ENCODE data around the gene SPATS2L. TPM values are rescaled to one million over a fixed set of nuclear protein-coding genes. Genes with fewer than 3 reads are reported as not detected.

Gene SPATS2L
- total RNA-seq, 1 donor from 2014 or later: 144 TPM

DNA sequence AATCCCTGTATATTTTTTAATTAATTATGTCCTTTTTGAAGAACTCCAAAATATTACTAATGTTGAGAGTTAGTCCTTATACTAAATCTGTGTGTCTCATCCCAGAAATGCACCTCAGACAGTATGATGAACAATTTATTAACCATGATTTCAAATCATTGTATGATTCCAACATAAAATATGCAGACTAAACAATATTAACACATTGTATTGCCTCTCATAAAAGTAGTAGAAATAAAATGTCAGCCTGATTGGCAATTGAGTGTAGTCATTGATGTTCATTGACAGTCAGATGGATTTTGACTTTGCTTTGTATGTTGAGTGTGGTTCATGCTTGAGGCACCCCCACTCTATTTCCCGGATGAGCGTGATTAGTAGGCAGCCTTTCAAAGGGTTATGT, 145.9 kb downstream of the SPATS2L start:
- DNase-seq (ENCODE audit: low spot score): no peak
- intact Hi-C loops (cut with DNase I): no loop called here

DNA sequence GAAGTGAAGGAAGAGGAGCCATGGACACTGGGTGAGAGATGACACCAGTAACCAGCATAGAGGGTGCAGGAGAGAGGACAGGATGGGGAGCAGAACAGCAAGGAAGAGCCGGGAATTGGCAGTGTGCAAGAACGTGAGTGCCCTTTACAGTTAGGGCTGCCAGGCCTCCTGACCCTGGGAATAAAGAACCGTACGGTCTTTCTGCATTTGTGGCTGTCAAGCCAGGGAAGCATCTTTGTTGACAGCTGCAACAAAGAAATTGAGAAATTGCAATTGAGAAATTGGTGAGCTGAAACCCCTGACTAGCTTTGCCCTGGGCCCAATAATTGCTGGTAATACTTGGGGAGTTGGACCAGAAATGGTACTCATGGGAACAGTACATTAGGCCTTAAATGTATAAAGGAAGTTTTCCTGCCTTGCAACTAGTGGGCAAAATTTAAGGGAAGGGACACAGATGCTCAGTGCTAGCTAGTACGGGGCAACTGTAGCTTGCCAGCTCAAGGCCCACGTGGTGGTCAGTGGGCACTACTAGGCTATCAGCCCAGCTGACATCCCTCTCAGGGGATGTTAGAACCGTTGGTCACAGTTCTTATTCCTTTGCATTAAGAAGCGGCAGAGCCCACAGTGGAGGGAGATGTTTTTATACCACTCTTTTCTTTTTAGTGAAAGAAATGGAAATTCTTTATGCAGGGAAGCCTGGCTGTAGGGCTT, 146.8 kb downstream of the SPATS2L start:
- intact Hi-C loops (cut with DNase I): no loop called here
- no peak for DNase-seq (ENCODE audit: low spot score)

DNA sequence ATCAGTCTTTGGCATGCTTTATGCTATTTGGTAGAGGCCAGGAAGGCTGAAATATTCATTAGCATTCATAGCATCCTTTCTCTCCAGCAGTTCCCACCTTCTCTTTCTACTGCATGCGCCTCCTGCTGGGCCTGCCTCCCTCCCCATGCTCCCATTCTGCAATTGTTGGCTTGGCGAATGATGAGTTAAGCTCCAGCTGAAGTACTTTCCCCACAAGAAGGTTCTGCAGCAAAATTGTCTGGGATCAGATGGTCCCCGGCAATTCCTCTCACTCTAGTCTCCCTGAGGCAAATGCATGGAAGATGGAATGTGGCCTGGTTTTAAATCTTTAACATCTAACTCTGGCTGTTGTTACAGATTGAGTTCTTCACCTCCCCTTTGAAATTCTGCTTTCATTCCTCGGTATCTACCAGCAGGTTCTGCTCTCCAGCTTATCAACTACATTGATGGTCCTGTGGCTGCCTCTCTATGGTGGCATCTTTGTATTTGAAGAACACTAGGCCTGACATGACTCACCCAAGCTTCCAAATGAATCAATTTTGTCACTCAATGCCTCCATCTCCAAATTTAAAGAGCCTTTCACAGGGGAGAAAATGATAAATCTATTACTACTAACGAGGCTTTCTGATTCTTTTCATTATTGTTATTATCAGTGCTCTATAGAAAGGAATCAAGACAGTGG, 147.5 kb downstream of the SPATS2L start:
- no peak for DNase-seq (ENCODE audit: low spot score)
- intact Hi-C loops (cut with DNase I): no loop called here

DNA sequence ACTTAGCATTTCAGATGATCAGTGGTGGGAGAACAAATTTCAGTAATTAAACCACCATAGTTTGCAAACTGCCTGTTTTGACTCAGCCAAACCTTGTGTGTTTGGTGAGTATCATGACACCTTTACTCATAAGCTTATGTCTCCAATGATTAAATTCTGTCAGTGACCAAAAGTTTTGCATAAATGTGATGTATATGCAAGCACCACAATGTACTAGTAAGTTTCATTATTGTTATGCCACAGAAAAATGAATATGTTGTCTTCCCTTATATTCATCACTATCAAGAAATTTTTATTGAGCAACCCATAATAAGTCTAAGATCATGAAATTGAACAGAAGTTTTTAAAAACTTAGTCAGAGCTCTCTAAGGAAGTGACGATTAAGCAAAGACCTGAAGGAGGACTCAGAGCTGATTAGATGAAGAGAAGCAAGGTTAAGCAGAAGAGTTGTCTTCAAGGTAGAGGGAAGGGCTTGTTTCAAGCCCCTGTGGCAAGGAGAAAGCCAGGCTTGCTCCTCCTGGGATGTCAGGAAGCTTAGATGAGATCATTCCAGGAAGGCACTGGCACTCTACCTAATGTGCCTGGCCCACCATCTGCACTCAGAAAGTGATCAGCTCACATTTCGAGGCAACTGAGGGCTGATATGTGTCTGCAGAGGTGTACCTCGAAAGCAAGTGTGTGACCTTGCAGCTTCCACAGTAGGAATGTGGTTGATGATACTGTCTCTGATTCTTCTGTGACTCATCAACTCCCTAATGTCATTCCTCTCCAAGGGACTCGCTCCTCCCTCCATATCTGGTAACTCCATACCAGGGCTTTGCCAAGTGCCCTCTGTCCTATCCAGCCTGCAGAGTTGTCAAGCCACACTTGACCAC, 148.7 kb downstream of the SPATS2L start:
- DNase-seq (ENCODE audit: low spot score): no peak
- intact Hi-C loops (cut with DNase I): loop anchor here (5.0 kb wide), 1 partner anchor 148 kb away; the partner anchor contains the start of gene SPATS2L

DNA sequence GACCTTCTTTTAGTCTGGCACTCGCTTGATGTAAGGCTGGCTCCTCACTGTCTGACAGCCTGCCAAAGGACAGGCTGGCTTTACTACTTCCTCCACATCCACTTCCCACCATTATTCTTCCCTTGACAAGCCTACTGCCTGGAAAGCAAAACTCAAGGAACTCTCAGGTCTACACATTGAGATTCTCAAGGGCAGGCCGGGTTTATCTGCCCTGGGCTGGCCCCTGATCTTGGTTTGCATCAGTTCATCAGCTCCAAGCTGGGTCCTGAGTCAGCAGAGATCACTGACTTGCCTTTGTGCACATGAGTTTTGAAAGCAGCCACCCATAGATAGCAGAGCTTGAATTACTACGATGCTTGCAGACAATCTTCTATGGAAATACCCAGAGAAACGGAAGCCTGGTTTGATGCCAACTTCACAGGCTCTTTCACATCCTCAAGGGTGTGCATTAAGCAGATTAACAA, 149.5 kb downstream of the SPATS2L start:
- intact Hi-C loops (cut with DNase I): loop anchor here (5.0 kb wide), 1 partner anchor 149 kb away; the partner anchor contains the start of gene SPATS2L

DNA sequence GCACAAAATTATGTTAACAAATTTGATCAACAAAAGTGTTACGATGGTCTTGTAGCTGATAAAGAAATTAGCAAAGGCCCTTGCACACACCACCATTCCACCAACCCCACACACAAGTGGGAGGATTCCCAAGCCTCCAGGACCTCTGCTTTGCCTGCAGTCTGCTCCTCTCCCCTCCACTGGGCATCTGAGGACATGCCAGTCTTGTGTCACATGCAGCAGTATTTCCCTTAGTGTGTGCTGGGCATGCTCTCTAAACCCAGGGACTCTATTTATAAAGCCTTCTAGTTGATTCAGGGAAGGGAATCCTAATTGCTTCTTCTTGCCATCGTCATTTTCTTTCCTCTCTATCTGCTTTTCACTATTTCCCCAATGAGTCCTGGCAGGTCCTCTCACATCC, 150.1 kb downstream of the SPATS2L start:
- intact Hi-C loops (cut with DNase I): loop anchor here (5.0 kb wide), 1 partner anchor 149 kb away; the partner anchor contains the start of gene SPATS2L

More for the DNA sequence above, 149.5 kb downstream of the SPATS2L start:
- DNase-seq (ENCODE audit: low spot score): no peak

DNA sequence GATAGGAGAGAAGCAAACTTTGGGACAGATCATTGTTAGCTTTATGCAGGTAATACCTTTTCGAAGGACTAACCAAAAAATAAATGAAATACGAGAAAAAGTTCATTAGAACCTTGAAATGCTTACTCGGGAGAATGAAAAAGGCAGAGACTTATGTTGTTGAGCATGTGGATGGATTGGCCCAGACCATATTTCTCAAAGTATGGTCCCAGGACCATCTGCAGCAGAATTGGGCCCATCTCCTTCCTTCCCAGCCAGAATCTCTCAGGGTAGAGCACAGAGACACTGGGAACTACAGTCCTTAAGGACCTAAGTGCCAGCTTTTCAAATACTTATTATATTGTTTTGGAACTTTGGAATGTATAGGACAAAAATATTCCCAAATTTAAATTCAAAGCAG, 152.6 kb downstream of the SPATS2L start:
- intact Hi-C loops (cut with DNase I): loop anchor here (5.0 kb wide), 1 partner anchor 152 kb away; the partner anchor contains the start of gene SPATS2L
- no peak for DNase-seq (ENCODE audit: low spot score)

More for the DNA sequence above, 150.1 kb downstream of the SPATS2L start:
- no peak for DNase-seq (ENCODE audit: low spot score)

DNA sequence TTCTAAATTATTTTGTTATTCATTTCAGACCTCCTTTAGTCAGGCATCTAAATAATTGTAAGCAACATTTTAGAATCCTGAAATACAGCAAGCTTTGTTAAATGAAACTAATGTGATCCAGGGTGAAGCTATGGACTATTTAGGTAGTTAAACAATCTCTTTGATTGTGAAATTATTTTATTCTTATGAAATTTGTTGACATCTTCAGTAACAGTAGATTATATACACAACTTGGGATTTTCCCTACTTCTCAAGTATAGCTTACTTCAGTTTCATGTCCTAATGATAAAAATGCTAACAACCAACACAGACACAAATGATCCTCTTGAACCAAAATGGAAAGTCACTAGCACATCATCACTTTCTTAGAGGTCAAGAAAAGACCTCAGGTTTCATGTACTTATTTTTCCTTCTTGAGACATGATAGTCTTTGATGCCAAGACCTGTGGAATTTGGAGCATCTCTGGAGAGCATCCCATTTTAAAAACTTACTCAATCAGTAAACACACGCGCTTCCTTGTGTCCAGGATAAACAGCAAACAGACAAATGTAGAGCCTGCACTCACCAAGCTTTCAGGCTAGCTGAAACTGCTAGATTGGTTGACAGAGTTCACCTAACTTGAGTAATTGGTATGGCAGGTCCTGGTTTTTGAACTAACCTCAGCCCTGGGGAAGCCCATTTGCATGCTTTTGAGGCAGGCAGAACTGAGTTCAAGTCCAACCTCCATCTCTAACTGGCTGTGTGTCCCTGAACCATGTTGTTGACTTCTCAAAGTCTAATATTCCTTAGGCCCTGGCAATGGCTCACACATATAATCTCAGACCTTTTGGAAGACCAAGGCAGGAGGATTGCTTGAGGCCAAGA, 155.6 kb downstream of the SPATS2L start:
- DNase-seq (ENCODE audit: low spot score): no peak
- intact Hi-C loops (cut with DNase I): no loop called here

DNA sequence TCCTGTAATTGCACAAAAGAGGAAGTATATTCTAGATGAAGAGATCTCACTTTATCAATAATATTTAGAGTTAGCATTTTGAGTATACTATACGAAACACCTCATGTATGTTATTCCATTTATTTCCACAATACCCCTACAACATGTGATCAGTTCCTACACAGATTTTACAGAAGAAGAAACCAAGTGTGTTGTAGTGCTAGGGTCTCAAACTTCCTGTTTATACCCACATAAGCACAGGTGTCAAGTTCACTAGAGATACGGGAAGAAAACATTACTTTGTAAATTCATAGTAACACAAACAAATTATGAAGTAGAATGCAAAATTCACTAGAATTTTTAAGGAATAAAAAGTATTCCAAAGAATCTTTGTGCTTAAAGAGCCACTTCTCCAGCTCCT, 157.0 kb downstream of the SPATS2L start:
- intact Hi-C loops (cut with DNase I): no loop called here
- DNase-seq (ENCODE audit: low spot score): no peak

DNA sequence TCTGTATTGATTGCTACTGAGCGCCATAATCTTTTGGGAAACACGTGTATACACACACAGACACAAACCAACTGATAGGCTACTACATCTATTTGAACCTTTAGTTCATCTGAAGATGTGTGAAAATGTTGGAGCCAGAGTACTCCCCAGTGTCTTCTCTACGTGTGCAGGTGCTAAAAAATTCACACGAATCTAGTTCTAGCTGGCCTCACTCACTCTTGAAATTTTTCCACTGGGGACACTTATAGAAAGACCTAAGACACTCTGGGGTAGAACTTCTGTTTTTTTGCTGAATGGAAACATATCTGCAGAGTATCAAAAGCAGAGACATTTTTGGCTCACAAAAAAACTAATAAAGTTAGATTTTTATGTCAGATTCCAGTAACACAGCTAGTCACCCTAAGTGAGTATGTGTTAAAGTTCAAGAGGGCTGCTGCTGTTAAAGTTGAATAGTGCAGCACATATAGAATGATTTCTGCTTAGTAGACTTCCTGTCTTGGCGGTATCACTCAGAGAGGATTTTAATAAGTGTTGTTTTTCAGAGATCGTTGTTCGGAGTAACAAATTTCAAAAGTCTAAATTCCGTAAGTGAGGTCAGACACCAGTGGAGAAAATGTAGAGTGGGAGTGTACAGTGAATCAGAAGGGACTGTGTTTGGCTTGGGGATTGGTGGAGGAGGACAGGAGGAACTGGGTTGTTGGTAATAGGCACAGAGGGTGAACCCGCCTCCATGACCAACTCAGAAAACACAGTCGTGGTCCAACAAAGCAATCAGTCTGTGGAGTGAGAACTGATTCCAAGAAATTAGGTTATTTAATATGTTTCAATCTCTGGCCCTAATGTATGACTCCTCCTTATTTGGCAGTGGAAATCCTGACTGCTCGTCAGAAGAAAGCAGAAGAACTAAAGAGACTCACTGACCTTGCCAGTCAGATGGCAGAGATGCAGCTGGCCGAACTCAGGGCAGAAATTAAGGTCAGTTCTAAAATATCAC, 160.2 kb downstream of the SPATS2L start:
- DNase-seq (ENCODE audit: low spot score): no peak
- intact Hi-C loops (cut with DNase I): no loop called here

DNA sequence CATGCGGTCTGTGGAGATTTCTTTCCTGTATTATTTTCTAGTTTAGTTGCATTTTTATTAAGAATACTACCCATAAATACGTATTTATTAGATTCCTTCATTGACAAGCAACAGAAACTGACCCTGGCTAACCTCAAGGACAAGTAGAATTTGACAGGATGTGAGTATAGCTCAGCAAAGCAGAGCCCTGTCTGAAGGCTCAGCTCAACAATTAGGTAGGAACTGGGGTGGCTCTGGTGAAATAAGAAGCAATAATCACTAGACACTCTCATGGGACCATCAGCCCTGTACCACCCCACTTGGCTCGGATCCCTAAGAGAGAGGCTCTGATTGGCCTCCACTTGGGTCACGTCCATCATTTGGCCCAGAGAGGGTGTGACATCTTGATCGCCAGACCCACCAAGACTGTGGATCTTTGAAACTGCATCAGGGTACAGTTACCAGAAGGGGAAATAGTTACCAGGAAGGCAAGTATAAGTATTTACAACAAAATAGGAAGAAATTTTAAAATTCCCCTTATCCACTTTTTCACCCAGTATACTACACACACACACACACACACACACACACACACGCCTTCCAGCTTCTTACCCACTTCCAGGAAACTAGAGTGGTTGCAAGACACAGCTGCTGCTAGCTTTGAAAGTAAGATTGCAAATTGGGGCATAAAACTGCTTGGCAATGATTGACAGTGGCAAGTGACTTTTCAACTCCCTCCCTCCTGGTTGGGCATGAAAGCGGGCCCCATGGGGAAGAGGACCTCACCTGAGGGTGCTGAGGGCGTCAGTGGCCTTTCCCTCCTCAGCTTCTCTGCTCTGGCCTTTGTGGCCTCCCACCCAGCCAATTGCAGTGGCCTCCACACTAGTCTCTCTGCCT, 161.6 kb downstream of the SPATS2L start:
- intact Hi-C loops (cut with DNase I): no loop called here
- no peak for DNase-seq (ENCODE audit: low spot score)

DNA sequence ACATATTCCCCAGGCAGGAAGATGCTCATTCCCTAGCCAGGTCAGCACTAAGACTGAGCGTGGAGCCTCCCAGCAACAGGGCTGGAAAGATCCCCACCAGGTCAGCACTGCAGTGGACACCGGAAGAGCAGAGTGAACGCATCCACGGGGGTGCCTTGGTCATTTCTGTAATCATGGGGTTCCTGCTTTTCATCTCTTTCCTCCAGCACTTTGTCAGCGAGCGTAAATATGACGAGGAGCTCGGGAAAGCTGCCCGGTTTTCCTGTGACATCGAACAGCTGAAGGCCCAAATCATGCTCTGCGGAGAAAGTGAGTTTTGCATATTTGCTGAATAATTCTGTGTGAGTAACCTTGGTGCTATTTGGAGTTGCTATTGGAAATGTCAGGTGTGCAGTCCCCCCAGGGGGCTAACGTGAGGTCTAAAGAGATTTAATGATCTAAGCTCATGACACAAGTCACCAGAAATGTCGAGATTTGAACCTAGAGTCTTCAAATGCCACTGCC, 163.3 kb downstream of the SPATS2L start:
- intact Hi-C loops (cut with DNase I): loop anchor here (10.0 kb wide), 1 partner anchor 245 kb away; no protein-coding TSS in a partner anchor
- no peak for DNase-seq (ENCODE audit: low spot score)

DNA sequence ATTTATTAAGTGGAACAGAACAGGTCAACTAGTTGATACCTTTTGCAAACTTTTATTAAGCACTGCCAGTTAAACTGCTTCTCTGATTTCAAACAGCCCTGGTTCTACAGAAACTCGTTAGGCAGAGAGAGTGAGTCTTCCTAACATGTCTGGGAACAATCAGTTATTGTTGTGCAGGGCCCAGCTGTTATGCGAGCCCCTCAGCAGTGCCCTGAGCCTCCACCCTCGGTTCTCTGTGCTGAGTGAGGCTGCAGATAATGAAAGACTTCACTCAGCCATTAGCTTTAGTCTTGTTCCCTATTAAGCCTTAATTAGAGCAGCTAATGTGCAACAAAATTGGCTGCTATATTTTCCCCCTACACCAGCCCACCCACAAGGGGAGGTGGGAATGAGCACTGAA, 163.7 kb downstream of the SPATS2L start:
- intact Hi-C loops (cut with DNase I): loop anchor here (10.0 kb wide), 1 partner anchor 245 kb away; no protein-coding TSS in a partner anchor

DNA sequence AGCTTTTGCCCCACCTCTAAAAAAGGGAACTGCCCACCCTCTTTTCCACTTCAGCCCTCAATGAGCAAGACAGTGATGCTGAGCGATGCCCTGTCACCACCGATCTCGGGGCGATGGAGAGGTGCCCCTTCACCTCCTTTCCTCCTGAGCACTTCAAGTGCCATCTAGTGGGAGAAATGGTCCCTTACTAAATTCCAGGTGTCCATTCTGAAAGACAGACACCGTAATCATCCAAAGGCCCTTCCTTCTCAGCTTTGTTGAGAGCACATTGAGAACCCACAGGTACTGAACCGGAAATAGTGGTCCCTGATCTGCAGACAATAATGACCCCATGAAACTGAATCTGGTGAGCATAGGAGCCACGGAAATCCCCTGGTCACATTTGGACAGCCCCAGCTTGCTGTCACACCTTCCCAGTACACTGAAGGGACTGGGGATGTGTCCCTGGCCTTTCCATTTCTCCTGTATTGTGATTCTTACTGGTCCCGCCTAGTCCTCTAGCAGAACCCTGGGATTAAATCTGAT, 164.9 kb downstream of the SPATS2L start:
- no peak for DNase-seq (ENCODE audit: low spot score)
- intact Hi-C loops (cut with DNase I): loop anchor here (10.0 kb wide), 1 partner anchor 247 kb away; no protein-coding TSS in a partner anchor

More for the DNA sequence above, 163.7 kb downstream of the SPATS2L start:
- no peak for DNase-seq (ENCODE audit: low spot score)

DNA sequence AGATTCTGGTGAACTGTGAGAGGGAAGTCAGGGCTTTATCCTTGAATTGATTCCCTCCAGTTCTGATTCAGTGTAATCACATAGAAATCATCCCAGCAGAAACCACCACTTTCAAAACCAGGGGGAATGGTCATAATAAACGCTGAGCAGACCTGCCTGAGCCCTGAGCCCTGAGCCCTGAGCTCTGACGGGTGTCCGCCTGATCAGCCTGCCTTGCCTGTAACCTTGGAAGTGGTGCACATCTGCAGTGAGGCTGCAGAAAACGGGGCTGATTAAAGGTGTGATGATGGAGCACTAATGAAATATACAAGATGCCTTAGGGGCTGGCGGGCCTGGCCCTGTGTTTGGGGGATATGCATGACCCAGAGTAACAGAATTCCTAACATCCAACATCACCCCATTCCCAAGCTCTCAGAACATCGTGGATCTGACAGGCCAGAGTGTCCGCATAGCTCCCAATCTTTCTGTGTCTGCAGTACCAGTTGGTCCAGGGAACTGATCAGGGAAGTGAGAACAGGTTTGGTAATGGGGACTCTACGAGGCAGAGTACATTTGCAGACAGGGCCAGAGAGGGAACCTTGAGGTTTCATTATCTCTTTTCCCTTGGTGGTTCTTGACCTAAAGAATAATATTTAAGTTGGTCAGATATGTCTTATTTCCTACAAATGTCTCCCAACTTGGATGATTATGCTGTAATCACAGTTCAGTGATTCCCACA, 165.6 kb downstream of the SPATS2L start:
- DNase-seq (ENCODE audit: low spot score): no peak
- intact Hi-C loops (cut with DNase I): loop anchor here (10.0 kb wide), 1 partner anchor 247 kb away; no protein-coding TSS in a partner anchor

All from cardiac septum (tissue), 1 donor.